Mesenteric fat pad (tissue), 1 donor: ENCODE results near the gene SLC1A4. TPM values are rescaled to one million over a fixed set of nuclear protein-coding genes. Genes with fewer than 3 reads are reported as not detected.
"Not testable (repeated sequence)": the region's sequence is repeated elsewhere in the genome, so short reads cannot be mapped to it uniquely, and the experiment has no call there.

Experiments
- DNase-seq: peaks from one replicate; pipeline ENCODE4 v3.0.0-alpha.2; 2020; ENCODE audit warnings: low spot score
- long read RNA-seq: library from polyadenylated mRNA; unstranded; transcript quantifications from one replicate; pipeline ENCODE4 v2.0.0, GENCODE V29; 2020
- total RNA-seq: library from RNA; stranded (reverse); fragmentation: NEBNext Ultra II Directional; extraction: Animal tissue kit (Norgen Biotek cat#: 25700); gene quantifications from one replicate; pipeline ENCODE4 v1.2.1, GENCODE V29; 2021
- donor health status: DM: yes; HTN: yes; CAD: no.

The SLC1A4 gene
- 6.8 TPM for total RNA-seq
- long read RNA-seq, full-length matches to known transcripts = 4 of 8 reads
- long read RNA-seq, partial matches to known transcripts = 0 of 8 reads
- long read RNA-seq, other reads (novel, unspliced or antisense) = 4 of 8 reads

- peak; percentile 98 for DNase-seq
Observed at GRCh38 chr2:64989126-64989981, at the start of gene SLC1A4. Gene SLC1A4, plus strand, starts transcription at chr2:64989399. Its CDS starts 245 bp downstream, at chr2:64989644.

DNA sequence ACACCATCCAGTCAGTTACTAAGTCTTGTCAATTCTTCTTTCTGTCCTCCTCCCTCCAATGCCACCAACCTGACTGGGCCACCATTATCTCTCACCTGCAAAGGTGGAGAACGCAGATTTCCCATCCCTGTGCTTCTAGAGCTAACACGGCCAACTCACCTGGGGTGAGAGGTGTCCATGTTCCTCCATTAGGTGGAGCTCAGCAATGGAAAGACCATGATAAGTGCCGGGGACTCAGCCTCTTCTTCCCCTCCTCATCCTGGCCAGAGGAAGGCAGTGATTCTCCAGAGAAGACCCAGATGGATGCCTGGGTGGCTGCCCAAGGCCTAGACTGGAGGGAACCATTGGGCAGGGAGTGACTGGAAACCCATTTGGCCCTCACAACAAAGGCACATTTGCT lies 48.1 kb upstream of the SLC1A4 start:
- DNase-seq = no peak

GRCh38 chr2:64941801-64942200 lies 47.4 kb upstream of the SLC1A4 start:
- no peak for DNase-seq

DNA sequence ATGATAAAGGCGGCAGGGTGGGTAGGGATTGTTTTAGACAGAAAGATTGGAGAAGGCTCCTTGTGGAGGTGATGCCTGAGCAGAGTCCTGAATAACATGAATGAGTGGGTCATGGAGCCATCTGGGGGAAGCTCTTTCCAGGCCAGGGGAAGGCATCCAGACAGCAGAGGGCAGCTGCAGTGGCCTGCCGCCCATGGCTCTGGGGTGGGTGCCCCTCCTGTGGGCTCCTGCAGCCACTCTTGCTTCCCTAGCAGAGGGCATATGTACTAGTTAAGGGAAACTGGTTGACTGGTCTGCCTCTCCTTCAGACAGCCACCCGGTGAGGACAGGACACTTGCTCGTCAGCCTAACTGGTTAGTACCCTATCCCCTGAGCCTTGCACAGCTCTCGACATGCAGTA lies 46.5 kb upstream of the SLC1A4 start:
- DNase-seq = no peak

DNA sequence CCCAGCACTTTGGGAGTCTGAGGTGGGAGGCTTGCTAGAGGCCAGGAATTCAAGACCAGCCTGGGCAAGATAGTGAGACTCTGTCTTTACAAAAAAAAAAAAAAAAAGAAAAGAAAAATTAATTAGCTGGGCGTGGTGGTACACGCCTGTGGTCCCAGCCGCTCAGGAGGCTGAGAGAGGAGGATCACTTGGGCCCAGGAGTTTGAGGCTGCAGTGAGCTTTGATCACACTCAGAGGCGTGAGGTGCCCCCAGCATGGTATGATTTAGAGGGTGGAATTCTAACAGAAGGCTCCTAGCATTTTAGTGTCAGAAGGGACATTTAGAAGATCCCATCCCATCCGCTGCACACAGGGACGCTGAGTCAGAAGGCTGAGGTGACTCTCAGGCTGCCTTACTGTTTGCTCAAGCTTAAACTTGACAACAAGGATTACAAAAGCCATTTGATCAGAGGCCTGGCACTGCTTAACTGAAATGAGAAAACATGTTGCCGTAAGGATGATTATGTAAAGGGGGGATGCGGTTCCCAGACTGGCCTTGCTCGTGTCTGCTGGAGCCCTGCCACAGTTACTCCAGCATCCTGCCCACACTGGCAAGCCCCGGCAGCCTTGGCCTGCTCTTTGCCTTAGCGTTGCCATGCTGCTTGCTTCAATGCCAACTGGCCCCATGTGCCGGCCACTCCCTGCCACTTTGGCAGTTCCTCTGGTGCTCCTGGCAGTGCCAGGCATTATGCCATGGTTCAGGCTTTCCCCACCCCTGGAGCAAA lies 45.6 kb upstream of the SLC1A4 start:
- no peak for DNase-seq

DNA sequence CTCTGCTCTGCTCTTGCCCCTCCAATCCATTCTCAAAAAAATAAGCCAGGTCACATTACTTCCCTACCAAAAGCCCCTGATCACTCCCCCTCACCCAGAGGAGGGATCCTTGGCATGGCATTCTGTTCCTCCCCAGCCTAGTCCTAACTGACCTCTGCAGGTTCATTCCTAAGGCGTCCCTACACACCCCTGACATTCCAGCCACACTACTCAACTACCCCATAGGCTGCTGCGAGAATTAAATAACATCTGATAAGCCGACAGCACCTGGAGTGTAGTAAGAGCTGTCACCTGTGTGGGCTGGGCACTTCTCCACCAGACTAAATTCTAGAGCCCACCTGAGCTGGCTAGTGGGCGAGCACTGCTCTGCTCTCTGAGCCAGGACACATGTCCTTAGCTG lies 44.7 kb upstream of the SLC1A4 start:
- no peak for DNase-seq

GRCh38 chr2:64945973-64946768 lies 43.0 kb upstream of the SLC1A4 start:
- no peak for DNase-seq

DNA sequence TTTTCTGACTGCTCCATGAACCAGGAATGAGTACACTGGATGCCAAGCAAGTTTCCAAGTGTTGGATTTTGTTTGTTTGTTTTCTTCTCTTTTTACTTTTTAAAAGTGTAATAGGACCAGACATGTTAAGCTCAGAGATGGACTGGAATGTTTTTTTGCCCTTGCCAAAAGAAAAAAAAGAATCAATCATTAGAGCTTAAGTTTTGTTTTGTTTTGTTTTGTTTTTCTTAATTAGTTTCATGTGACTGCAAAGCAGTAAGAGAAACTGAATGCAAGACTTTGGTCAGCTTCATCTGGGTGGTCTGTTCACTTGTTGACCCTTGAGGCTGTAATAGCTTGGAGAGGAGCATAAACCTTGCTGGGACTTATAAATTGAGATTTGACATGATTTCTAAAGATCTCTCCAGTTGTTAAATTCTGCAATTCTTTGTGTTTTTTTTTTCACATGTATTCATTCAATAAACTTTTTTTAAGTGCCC lies 42.4 kb upstream of the SLC1A4 start:
- no peak for DNase-seq

- no peak for DNase-seq
Observed at GRCh38 chr2:64947885-64948284, 41.3 kb upstream of the SLC1A4 start.

DNA sequence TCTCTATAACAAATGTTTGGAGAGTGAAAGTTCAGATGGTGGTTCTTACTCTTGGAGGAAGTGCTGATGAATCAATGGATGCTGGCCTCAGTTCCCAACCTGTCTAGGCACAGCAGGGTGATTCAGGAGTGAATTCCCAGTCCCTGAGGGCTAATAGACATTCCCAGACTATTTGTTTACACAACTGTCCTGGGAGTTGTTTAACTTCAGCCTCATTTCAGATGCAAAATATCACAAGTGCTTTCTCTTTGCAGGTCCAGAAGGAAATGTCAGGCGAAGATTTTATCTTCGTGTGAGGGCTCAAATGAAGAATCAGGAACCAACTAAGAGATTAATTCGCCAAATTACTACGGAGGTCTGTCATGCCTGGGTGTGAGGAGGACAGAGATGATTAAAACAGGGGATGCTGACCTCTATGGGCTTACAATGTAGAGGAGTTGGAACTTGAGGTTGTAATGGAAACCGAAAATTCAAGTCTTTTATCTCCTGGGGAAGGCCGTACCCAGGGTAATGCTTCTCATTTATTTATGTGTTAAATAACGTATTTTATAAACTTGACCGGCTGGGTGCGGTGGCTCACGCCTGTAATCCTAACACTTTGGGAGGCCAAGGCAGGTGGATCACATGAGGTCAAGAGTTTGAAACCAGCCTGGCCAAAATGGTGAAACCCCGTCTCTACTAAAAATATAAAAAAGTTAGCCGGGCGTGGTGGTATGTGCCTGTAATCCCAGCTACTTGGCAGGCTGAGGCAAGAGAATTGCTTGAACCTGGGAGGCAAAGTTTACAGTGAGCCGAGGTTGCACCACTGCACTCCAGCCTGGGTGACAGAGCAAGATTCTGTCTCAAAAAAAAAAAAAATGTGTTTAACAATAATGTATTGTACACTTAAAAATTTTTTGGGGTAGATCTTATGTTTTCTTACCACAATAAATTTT lies 38.7 kb upstream of the SLC1A4 start:
- DNase-seq = no peak

DNA sequence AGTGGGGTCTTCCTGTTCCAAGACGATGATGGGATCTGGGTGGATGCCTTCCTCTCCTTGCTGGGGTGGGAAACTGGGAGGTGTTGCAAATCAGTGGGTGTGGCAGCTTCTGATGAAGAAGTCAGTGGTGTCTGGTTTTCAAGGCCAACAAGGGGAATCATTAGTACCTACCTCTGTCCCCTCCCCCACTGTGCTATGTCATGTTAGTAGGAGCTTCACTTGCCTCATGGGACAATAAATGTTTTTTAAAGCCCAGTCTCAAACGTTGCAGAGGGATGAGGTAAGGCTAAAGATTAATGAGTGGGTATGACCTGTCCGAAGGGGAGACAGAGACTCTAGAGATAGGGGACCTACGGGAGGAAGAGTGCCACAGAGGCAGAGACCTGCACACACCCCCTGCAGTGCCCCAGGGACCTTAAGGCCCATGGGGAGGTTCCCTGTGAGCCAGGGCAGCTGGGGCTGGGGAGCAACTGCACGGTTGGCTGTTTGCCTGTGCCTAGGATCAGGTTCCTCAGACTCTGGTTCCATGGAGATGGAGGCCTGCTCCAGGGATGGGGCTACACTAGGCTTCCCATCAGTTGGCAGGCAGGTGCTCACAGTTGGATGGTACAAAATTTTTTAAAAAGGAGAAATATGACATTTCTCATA lies 37.8 kb upstream of the SLC1A4 start:
- DNase-seq = no peak

- DNase-seq = no peak
Observed at GRCh38 chr2:64952096-64952495, 37.1 kb upstream of the SLC1A4 start.

GRCh38 chr2:64952511-64953482 lies 36.4 kb upstream of the SLC1A4 start:
- DNase-seq = no peak

- DNase-seq = no peak
Observed at GRCh38 chr2:64955467-64955866, 33.7 kb upstream of the SLC1A4 start.

- no peak for DNase-seq
Observed at GRCh38 chr2:64957109-64957903, 31.9 kb upstream of the SLC1A4 start.

- no peak for DNase-seq
Observed at GRCh38 chr2:64958556-64958955, 30.6 kb upstream of the SLC1A4 start.

DNA sequence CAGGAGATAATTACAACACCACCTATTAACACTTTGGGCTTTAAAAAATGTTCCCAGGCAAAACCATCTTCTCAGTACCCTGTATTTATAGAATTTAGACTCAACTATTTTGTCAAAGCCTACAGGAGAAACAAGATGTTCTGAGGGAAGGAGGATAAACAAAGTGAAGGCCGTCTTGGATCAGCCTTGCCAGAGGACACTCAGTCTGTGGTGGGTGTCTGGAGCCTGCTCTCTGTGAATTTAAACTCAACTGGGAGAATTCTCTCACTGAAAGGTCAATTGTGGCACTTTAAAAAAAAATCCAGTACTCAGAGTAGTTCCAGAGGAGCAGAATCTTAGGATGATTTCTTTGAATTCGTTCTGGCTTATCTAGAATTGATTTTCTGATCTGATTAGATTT lies 28.4 kb upstream of the SLC1A4 start:
- no peak for DNase-seq

DNA sequence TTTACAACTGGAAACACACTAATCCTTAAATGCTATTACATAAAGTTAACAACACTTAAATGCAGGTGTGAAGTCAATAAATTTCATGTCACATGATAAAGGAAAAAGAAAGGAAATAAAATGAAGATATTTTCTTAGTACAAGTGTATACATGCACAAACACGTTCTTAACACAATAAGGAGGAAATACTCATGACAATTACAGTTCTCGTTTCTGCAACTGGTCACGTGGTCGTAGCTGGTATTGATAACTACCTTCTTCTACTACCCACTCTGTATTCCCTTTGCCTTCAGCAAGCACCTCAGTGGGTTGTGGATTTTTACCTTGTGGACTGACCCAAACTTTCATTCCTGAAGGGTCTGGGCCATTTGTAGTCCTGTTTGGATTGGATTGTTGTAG lies 26.1 kb upstream of the SLC1A4 start:
- not testable (repeated sequence) for DNase-seq
